ENCODE data around the gene NF2. TPM values are rescaled to one million over a fixed set of nuclear protein-coding genes. Genes with fewer than 3 reads are reported as not detected.

The NF2 gene
- total and polyA plus RNA-seq, 2 experiments from 2014 or later = 14.4 to 54.5 TPM

GRCh38 chr22:29693161-29693560 lies 89.7 kb downstream of the NF2 start:
- Histone ChIP-seq H2AFZ (no peak overlapping the region), H3K4me2 (no peak overlapping the region), H3K36me3 (ENCODE audit: insufficient read depth) (no peaks in the 10 kb centered on the region), H3F3A (replicated peaks; ENCODE audit: low read depth) (no peaks in the 10 kb centered on the region; the same call in 1 of the 2 replicates), H3K27ac (ENCODE audit: low read depth) (no peak overlapping the region), H3K79me2 (replicated peaks; ENCODE audit: insufficient read depth) (no peaks in the 10 kb centered on the region), H3K9me2 (ENCODE audit: insufficient read depth) (no peaks in the 10 kb centered on the region), H4K20me1 (replicated peaks; ENCODE audit: insufficient read depth) (peaks cover 4% of the 10 kb centered on the region), H3K4me1 (ENCODE audit: insufficient read depth) (peaks cover 48% of the 10 kb centered on the region), H3K27me3 (ENCODE audit: insufficient read depth) (no peaks in the 10 kb centered on the region), H3K4me3 (no peak overlapping the region)
- DNase-seq (ENCODE audit: low spot score) (no peak), ATAC-seq (no peak)
- Mint-ChIP-seq H3K4me3 (no peak overlapping the region; the same call in 2 of the 3 replicates), H3K9me3 (no peaks in the 10 kb centered on the region), H3K4me1 (peaks cover 46% of the 10 kb centered on the region), H3K27me3 (ENCODE audit: insufficient read depth, low read depth, poor library complexity) (peaks cover 13% of the 10 kb centered on the region), H3K36me3 (ENCODE audit: low read depth) (peaks cover 2% of the 10 kb centered on the region; the same call in 2 of the 3 replicates), H3K27ac (no peak overlapping the region)
- no peak for TF ChIP-seq ZNF462 (CRISPR knock-in tag; IDR thresholded peaks at IDR 0.05)
- no peak for TF ChIP-seq EZH2 (IDR thresholded peaks at IDR 0.05; ENCODE audit: low read depth, unreplicated experiment)
- no peak for TF ChIP-seq ZNF114 (CRISPR knock-in tag; IDR thresholded peaks at IDR 0.05)
- no peak for TF ChIP-seq POLR2AphosphoS5 (IDR thresholded peaks at IDR 0.05; ENCODE audit: low read depth)
- TF ChIP-seq NANOG (IDR thresholded peaks at IDR 0.05; ENCODE audit: borderline replicate concordance) = no peak
- TF ChIP-seq EZH2phosphoT487 (IDR thresholded peaks at IDR 0.05; ENCODE audit: unreplicated experiment) = no peak
- no peak for TF ChIP-seq CREB1 (CRISPR knock-in tag; IDR thresholded peaks at IDR 0.05; ENCODE audit: low read depth)
- TF ChIP-seq, protein P1, sequence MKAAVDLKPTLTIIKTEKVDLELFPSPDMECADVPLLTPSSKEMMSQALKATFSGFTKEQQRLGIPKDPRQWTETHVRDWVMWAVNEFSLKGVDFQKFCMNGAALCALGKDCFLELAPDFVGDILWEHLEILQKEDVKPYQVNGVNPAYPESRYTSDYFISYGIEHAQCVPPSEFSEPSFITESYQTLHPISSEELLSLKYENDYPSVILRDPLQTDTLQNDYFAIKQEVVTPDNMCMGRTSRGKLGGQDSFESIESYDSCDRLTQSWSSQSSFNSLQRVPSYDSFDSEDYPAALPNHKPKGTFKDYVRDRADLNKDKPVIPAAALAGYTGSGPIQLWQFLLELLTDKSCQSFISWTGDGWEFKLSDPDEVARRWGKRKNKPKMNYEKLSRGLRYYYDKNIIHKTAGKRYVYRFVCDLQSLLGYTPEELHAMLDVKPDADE (IDR thresholded peaks at IDR 0.05) = no peak
- TF ChIP-seq, protein P2, sequence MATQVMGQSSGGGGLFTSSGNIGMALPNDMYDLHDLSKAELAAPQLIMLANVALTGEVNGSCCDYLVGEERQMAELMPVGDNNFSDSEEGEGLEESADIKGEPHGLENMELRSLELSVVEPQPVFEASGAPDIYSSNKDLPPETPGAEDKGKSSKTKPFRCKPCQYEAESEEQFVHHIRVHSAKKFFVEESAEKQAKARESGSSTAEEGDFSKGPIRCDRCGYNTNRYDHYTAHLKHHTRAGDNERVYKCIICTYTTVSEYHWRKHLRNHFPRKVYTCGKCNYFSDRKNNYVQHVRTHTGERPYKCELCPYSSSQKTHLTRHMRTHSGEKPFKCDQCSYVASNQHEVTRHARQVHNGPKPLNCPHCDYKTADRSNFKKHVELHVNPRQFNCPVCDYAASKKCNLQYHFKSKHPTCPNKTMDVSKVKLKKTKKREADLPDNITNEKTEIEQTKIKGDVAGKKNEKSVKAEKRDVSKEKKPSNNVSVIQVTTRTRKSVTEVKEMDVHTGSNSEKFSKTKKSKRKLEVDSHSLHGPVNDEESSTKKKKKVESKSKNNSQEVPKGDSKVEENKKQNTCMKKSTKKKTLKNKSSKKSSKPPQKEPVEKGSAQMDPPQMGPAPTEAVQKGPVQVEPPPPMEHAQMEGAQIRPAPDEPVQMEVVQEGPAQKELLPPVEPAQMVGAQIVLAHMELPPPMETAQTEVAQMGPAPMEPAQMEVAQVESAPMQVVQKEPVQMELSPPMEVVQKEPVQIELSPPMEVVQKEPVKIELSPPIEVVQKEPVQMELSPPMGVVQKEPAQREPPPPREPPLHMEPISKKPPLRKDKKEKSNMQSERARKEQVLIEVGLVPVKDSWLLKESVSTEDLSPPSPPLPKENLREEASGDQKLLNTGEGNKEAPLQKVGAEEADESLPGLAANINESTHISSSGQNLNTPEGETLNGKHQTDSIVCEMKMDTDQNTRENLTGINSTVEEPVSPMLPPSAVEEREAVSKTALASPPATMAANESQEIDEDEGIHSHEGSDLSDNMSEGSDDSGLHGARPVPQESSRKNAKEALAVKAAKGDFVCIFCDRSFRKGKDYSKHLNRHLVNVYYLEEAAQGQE (IDR thresholded peaks at IDR 0.05; ENCODE audit: unreplicated experiment) = no peak
- TF ChIP-seq ZNF331 (CRISPR knock-in tag; IDR thresholded peaks at IDR 0.05; ENCODE audit: low read depth) = no peak
- no peak for TF ChIP-seq JUNB (IDR thresholded peaks at IDR 0.05; ENCODE audit: unreplicated experiment)
- no peak for TF ChIP-seq CTCF (conservative IDR thresholded peaks at IDR 0.05; ENCODE audit: low read depth in 2 of 2)
- no peak for TF ChIP-seq STAT1 (IDR thresholded peaks at IDR 0.05; ENCODE audit: unreplicated experiment)
